Nucleus accumbens (tissue), 56 donors: ENCODE data around the gene VTN.
A peak's percentile ranks its signal among the peaks of the same experiment; 100 is the strongest.
"Not testable (repeated sequence)": the region's sequence is repeated elsewhere in the genome, so short reads cannot be mapped to it uniquely, and the experiment has no call there.

Experiments used
- DNase-seq, 56 donors: peaks; one replicate each; lab custom pipeline; 2025; lab: John Stamatoyannopoulos, UW

Gene VTN

DNA sequence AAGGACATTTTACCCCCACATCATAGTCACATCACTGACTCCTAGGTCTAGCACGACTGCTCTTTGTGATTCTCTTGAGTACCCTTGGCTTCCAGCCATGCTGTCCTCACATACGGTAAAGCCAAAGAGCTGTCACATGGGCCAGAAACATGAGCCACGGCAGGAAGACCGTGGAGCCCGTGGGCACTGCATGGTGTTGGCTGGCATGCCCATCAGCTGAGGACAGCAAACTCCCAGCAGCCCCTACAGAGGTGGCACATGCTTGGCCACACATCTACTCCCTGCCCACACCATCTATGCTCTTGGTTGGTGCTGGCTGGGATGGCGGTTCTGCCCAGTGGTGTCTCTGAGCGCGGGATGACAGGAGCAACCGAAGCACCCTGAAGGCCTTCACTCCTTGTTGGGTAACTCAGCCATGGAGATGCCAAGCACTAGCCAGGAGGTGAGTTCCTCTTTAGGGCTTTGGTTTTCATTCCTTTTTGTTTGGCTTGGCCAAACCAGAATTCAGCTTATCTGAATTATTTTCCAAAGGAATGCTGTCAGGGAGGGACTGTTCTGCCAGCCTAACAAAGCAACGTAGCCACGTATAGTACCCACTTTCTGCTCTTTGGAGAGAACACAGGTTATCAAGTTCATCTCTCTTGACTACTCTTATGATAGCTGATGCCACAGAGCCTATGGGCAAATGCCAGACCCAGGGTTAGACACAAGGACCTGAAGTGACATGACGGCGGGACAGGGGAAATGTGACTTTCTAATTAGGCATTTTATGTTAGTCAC is 24.5 kb downstream of the VTN start:
- peak in 1 of 56 donors; percentile 11 for DNase-seq

DNA sequence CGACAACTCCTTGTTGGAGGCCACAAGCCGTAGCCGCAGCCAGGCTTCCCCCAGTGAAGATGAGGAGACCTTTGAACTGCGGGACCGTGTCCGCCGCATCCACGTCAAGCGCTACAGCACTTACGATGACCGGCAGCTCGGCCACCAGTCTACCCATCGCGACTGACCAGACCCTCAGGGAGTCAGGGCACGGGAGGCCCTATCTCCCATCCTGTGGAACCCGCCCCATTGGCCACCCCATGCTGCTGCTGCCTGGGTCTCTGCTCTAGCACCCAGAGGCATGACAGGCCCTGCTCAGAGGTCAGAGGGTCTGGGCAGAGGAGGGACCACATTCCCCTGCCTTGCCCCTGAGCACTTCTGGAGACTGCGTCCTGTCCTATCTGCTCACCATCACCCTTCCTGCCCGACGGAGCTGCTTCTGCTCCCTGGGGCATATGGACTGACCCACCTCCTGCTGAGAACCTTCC is 25.6 kb downstream of the VTN start:
- no peak for DNase-seq

DNA sequence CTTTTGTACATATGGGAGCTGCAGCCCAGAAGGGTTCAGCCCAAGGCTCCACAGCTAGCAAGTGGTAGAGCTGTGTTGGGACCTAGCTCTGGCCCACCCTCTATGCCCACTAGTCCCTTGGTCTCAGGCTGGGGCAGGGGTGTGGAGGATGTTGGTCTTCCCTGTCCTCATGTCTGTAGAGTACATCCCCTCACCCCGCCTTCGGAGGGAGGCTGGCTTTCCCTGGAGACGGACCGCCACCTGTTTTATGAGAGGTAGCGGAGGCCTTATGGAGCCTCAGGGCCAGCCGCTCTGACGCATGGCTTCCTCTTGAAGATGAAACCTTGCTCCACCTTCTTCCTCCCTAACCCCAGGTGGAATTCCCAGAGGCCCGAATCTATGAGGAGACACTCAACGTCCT is 26.1 kb downstream of the VTN start:
- no peak for DNase-seq

DNA sequence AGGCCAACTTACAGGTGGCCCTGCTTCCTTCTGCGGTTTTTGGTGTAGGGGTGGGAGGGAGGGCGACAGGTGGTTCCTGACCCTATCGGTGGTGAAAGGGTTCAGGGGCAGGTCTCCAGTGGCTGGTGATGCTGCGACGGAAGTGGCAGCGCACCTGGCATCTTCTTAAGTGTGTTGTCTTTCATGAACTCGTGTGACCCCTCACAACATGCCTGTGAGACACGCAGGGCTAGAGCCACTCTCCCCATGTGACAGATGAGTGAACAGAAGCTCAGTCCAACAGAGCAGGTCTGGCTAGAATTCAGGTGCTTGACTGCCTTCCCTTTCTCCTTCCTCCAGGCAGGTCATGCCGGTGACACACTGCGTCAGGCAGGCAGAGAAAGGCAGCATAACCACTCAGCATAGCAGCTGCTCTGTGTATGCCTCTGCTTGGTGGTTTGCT is 26.6 kb downstream of the VTN start:
- no peak for DNase-seq

DNA sequence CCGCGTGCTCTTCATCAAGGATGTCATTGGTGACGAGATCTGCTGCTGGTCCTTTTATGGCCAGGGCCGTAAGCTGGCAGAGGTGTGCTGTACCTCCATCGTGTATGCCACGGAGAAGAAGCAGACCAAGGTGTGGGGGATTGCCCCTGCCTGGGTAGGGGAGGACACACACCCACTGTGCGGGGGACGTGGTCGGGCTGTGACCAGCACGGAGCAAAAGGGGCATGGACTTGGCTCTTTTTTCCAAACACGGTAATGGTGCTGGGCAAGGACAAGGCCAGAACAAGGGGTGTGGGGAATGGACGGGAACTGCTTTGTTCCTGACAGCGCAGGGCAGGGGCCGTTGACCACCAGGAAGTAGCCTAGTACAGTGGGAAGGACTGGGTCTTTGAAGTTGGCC is 27.8 kb downstream of the VTN start:
- DNase-seq = no peak

DNA sequence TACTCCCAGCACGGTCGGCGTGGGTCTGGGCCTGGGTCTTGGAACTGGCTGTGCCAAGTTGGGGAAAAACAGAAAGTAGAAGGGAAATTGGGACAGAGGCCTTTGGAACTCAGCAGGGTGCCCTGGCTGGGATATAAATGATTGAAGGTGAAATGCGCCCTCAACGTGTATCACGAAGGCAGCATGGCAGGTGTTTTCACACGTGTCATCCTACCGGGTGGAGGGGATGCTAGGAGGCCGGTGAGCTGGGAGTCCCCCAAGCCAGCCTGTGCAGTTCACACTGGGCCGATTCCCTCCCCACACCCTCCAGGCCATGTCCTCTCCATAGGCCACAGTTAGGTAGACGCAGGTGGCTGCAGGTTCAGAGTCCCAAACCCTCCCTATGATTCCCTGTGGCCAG is 28.6 kb downstream of the VTN start:
- DNase-seq = no peak

DNA sequence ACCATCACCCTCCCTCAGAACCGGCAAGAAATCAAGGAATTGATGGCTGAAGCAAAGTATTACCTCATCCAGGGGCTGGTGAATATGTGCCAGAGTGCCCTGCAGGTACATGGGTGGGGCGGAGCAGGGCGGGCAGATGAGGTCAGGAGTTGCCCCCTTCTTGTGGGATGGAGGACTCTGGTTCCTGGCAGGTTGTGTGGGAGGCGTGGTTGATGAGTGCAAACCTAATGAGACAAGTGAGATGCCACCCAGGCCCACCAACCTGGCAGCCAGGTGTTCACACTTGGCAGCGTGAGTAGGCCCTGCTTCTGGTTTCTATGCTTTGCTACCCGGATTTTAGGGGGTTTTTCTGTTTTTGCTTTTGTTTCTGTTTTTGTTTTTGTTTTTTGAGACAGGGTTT is 29.7 kb downstream of the VTN start:
- no peak for DNase-seq

DNA sequence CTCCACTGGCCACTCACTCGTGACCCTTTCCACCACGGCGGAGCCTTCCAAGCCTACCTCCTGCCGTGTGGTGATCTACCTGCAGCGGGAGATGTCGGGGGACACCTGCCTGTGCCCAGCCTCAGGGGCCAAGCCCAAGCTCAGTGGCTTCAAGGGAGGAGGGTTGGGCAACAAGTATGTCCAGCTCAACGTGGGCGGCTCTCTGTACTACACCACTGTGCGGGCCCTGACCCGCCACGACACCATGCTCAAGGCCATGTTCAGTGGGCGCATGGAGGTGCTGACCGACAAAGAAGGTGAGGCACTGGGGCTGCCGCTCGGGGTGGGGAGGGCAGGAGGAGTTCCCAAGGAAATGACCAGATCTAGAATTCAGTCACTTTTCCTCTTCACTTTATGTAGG is 30.7 kb downstream of the VTN start:
- no peak for DNase-seq

DNA sequence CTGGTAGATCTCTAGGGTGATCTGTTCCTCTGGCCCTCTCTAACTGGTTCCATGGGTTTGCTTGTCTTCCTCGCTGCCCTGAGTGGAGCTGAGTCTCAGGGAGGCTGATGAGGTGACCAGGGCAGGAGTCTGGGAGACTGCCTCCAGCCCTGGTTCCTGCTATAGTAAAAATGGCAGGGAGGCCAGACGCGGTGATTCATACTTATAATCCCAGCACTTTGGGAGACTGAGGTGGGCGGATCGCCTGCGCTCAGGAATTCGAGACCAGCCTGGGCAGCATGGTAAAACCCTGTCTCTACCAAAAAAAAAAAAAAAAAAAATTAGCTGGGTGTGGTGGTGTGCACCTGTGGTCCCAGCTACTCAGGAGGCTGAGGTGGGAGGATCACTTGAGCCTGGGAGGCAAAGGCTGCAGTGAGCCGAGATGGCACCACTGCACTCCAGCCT is 31.3 kb downstream of the VTN start:
- not testable (repeated sequence) for DNase-seq

DNA sequence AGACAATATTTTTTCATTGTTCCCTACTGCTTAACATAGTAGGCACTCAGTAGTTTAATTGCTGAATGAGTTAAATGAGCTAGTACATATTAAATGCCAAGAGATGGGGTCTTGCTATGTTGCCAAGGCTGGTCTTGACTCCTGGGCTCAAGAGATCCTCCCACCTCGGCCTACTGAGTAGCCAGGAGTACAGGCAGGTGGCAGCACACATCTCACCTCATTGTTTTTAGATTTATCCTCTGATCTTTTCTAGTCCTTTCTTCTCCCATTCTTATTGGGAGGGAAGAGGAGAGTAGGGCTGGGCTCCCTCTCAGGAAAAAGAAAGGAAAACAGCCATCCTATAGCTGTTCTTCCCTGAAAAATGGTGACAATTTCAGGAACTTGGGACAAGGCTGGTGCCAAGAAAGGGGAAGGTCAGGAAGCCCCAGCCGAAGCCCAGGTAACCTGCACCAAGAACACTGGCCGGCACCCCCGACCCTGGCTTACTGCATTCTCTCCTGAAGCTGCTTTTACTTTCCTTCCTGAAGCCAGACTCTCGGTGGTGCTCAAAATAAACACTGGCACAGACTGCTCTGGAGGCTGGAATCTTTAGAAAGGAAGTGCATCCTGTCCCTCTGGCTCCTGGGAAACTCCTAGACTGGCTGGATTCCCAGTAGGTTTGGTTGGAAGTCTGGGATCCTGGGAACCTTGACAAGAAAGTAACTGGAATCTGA is 31.9 kb downstream of the VTN start:
- no peak for DNase-seq

DNA sequence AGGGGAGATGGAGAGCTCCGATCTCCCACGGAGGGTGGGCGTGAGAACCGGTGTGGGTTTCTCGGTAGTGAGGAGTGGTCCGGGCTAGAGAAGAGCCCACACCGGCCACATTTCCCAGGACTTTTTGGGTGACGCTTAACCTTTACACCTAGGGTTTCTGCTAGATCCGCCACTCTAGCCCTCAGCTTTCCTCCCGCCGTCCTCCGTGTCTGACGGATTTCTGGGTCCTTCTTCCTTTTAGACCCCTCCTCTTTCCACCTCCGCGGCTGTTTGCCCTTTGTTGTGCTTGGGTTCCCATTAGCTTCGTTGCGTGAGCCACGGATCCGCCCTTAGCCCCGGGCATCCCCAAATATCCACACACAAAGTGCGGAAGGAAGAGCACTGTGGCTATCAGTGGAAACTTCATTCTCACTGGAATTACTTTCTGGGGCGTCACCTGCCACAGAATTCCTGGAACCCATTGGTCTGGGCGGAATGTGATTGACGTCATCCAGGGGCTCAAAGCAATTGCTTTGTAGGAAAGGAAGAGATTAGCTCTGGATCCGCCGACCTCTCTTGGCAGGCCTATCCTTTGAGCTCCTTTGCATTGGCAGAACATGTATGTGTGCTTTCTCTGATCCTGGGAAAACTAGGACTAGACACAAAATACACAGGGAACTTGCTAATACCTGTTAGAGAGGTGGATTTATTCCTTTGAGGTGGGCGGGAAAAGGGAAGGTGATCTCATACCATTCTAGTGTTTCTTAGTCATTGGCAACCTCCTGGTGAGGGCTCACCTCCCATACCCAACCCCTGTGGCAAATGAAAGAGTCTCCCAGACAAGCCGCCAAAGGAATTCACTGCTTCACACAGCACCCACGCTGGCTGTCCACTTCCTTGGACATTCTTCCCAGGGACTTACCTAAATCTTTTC is 33.9 kb downstream of the VTN start:
- peak in 31 of 56 donors; percentile 13 to 69 (median 40) for DNase-seq

DNA sequence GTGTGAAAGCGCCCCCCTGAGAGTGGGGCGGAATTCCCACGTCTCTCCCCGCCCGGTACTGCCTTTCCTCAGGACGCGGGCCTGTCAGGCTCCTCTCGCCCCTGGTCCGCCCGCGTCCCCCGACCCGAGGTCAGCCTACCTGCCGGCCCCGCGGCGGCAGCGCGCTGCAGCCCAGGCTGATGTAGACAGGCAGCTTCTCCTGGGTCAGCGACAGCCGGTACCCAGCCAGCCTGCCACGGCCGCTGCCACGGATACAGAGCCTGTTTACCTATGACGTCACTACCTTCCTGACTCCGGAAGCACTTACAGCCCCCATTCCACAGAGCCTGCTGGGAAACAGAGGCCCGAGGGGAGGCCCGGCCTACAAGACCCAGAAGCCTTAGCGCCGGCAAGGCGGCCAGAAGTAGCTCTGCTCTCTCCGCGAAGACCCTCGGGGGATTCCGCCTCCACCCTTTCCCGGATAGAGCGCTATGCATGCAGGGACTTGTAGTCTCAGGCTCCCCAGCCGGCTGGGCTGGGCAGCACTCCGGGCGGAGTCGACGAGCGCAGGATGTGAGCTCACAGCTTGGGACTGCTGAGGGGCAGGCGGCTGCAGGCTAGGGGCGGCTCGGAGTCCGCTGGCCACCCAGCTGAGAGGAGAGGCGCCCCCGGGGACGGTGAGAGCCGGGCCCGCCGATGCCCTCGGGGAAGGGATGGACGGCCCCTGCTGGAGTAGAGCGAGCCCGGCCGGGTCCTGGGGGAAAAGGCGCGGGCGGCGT is 34.7 kb downstream of the VTN start, which contains the start of the genes IFT20 and TNFAIP1:
TSS of gene IFT20 (minus strand) at position 272 of the 758 bp plus-strand sequence. CDS start 3,487 bp downstream, outside the sequence.
TSS of gene TNFAIP1 (plus strand) at position 561 of the 758 bp plus-strand sequence. CDS start 3,761 bp downstream, outside the sequence.
- DNase-seq = peak; percentile 85 to 100 (median 99)

DNA sequence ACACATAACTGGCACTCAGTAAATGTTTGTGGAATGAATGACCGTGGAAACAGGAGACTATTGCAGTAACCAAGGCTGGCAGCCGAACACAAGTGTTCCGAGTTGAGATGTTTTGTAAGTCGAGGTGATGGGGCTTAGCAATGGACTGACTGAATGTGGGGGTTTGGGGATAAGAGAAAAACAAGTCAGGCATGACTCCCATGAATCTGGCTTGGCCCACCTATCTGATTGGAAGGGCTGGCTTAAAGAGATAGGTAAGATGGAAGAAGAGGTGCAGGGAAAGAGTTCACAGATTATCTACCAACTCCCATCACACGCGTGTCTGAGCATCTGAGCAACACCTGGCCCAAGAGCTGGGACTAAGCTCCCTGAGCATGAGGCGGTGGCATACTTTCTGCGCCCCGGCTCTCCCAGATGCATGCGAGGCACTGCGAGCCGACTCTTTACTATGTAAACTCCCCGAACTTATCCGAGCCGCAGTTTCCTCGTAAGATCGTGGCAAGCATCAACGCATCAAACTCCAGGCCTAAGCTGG is 35.4 kb downstream of the VTN start:
- DNase-seq = peak in 1 of 56 donors; percentile 36

DNA sequence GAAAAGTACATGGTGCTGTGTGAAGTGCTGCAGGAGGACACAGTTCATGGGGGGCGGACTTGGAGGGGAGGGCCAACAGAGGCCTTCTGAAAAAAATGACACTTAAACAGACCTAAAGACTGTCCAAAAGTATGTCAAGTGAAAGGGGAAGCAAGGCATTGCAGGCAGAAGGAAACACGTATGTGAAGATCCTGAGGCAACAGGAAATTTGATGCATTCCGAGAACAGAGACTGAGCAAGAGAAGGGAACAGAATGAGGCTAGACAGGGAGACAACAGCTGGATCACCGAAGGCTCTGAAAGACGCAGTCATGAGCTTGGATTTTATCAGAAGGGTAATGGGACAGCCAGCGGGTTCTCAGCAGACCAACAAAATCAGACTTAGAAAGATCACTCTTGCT is 35.9 kb downstream of the VTN start:
- no peak for DNase-seq

DNA sequence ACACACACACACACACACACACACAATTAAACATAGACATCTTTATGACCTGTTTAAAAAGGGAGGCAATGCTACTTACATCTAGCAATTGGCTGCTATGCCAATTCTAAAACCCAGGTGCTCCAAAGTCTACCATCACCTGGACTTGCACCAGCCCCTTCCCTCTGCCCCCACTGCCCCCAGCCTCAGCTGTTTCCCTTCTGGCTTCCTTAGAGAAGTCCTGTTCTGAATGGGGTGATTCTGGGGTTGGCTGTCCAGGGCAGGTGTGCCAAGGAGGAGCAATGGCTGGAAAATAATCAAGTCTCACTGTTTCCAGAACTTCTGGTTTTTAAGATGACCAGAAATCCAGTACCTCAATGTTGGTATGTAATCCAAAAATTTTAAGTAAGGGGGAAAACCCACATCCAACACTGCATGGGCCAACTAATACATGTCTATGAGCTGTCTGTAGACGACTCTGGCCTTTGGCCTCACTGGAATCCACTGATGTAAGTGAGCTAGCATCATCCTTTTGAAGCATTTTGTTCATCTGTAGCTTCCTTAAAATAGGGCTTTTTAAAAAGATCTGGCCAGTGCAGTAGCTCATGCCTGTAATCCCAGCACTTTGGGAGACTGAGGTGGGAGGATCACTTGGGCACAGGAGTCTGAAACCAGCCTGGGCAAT is 36.9 kb downstream of the VTN start:
- DNase-seq = no peak

DNA sequence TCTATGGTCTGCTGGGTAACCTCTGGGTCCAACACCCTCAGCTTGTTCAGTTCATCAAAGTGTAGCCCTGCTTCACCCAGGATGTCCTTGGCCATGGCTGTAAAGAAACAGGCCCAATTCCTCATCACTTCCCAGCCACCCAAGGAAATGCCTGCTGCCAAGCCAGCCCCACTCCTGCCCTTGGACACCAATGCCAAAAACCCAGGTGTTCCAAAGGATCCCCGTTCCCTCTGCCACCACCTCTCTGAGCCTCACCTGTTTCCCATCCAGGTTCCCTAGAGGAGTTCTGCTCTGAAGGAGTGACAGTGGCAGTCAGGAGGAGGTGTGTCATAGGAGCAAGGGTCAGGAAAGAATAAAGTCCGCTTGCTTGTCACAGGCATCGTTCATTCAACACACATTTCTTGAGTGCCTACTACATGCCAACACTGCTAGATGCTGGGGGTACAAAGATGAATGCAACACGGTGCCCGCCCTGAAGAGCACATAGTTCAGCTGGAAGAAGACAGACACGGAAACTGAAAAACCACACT is 38.2 kb downstream of the VTN start:
- no peak for DNase-seq

DNA sequence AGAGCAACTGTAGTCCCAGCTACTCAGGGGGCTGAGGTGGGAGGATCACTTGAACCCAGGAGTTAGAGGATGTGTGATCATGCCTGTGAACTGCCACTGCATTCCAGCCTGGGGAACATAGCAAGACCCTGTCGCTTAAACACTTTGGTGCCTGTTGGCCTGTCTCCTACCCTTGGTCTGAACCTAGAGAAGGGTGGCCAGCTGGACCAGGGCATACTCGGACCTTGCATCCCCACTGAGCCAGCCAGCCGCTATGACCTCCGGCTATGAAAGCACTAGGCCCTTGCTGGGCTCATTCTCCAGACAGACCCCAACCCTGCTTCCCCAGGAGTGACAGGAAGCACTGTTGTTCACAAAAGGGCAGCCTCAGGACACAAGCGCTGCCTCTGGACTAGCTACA is 39.4 kb downstream of the VTN start:
- no peak for DNase-seq

DNA sequence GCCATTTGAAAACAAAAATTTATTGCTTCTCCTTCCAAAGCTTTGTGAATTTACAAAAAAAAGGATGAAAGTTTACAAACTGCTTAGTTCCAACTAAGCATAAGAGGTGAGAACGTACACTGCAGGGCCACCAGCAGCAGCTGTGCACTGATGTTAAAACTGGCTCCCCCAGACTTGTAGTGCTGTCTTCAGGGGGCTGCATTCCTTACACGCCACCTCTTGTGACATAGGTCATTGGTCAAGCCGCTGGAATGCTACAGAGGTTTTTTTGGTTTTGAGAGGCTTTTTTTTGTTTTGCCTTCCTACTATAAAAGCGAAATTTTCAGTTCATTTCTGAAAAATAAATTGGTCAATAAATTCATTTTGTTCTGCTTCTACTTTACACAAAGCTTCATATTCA is 41.8 kb downstream of the VTN start:
- no peak for DNase-seq

DNA sequence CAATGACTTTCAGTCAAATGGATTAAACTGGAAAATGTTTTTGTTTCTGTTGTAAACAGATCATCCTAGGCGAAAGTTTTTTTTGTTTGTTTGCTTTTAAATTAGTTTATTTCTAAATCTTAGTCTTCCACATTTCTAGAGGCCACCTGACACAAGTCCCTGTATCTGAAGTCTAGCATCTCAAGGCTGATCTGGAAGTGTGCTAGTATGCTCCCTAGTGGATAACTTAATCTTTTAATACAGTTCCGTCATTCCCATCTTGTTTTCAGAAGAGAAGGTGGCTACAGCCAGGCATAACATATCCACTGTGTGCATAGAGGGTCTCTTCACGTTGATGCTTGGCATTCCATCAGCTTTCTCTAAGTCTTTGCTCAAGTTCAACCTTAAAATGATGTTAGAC is 42.4 kb downstream of the VTN start:
- no peak for DNase-seq
